HG02623 (cell line): Measurements from ENCODE around the gene YES1.
"Not testable (repeated sequence)": the region's sequence is repeated elsewhere in the genome, so short reads cannot be mapped to it uniquely, and the experiment has no call there.

ENCODE experiments used
- ATAC-seq: cut with Tn5 transposase; IDR thresholded peaks from one replicate; pipeline ENCODE4 v1.9.1; 2021; ENCODE audit warnings: moderate library complexity; ENCODE audit not compliant: unreplicated experiment

YES1 gene

GRCh38 chr18:686339-687111 is 125.5 kb downstream of the YES1 start:
- ATAC-seq: no peak

- ATAC-seq: no peak
Observed at GRCh38 chr18:685438-685837, 126.6 kb downstream of the YES1 start.

- ATAC-seq: no peak
Observed at GRCh38 chr18:683531-683930, 128.5 kb downstream of the YES1 start.

- ATAC-seq: no peak
Observed at GRCh38 chr18:682833-683232, 129.2 kb downstream of the YES1 start.

- not testable (repeated sequence) for ATAC-seq
Observed at GRCh38 chr18:682416-682815, 129.6 kb downstream of the YES1 start.

- no peak for ATAC-seq
Observed at GRCh38 chr18:681985-682384, 130.1 kb downstream of the YES1 start.

GRCh38 chr18:680392-680791 is 131.7 kb downstream of the YES1 start:
- no peak for ATAC-seq

- no peak for ATAC-seq
Observed at GRCh38 chr18:679516-679915, 132.5 kb downstream of the YES1 start.

GRCh38 chr18:678482-679182 is 133.4 kb downstream of the YES1 start:
- ATAC-seq: no peak

GRCh38 chr18:677951-678381 is 134.1 kb downstream of the YES1 start:
- no peak for ATAC-seq

- ATAC-seq: peak; percentile 44
Observed at GRCh38 chr18:677145-677544, 134.9 kb downstream of the YES1 start.

- ATAC-seq: no peak
Observed at GRCh38 chr18:676736-677135, 135.3 kb downstream of the YES1 start.

GRCh38 chr18:676069-676468 is 136.0 kb downstream of the YES1 start:
- no peak for ATAC-seq

GRCh38 chr18:675307-675706 is 136.7 kb downstream of the YES1 start:
- no peak for ATAC-seq

- no peak for ATAC-seq
Observed at GRCh38 chr18:673769-674168, 138.3 kb downstream of the YES1 start.

GRCh38 chr18:673317-673716 is 138.7 kb downstream of the YES1 start:
- ATAC-seq: no peak
